Measurements from ENCODE around the gene DNAJB14. TPM values are rescaled to one million over a fixed set of nuclear protein-coding genes. Genes with fewer than 3 reads are reported as not detected.

The DNAJB14 gene
- 10 to 100 TPM; 47.1 to 53.1 TPM for total RNA-seq

- Mint-ChIP-seq H3K4me3 (peak within 1 kb of the TSS; percentile 99), H3K9me3 (peaks cover 10% of the 10 kb centered on the region), H3K27me3 (no peaks in the 10 kb centered on the region), H3K36me3 (ENCODE audit: low read depth) (peaks cover 30% of the 10 kb centered on the region), H3K27ac (peak within 1 kb of the TSS; percentile 97), H3K4me1 (peaks cover 46% of the 10 kb centered on the region)
- ChIA-PET CTCF (interaction anchor here (0.6 to 3.1 kb wide), 7 partner anchors 8 to 386 kb away, joined by 3 to 13 read pairs (median 4); partner anchors contain the start of genes DAPP1 and TRMT10A), POLR2A (interaction anchor here (0.5 to 2.3 kb wide), 5 partner anchors 49 to 147 kb away, joined by 3 to 12 read pairs (median 4); partner anchors contain the start of genes DAPP1 and LAMTOR3)
- DNase-seq = peak; percentile 81
These were observed at the start of gene DNAJB14 for GRCh38 chr4:99946356-99947189. TSS of gene DNAJB14 (minus strand) at chr4:99946618. CDS start at chr4:99946571, 47 bp downstream.

GRCh38 chr4:99991741-99992140, 45.3 kb upstream of the DNAJB14 start:
- DNase-seq = no peak
- H3K4me1 Mint-ChIP-seq = no peaks in the 10 kb centered on the region
- POLR2A ChIA-PET = no interaction called here
- CTCF ChIA-PET = no interaction called here
- no peaks in the 10 kb centered on the region for H3K9me3 Mint-ChIP-seq
- no peaks in the 10 kb centered on the region for H3K36me3 Mint-ChIP-seq (ENCODE audit: low read depth)
- H3K27me3 Mint-ChIP-seq = peaks cover 6% of the 10 kb centered on the region
- H3K4me3 Mint-ChIP-seq = no peak overlapping the region
- H3K27ac Mint-ChIP-seq = no peak overlapping the region

- ChIA-PET POLR2A (no interaction called here), CTCF (interaction anchor here (1.0 kb wide), 1 partner anchor 109 kb away, joined by 4 read pairs; no protein-coding TSS in a partner anchor)
- no peak overlapping the region for H3K4me3 Mint-ChIP-seq
- no peaks in the 10 kb centered on the region for H3K9me3 Mint-ChIP-seq
- H3K27ac Mint-ChIP-seq = no peak overlapping the region
- H3K27me3 Mint-ChIP-seq = peaks cover 9% of the 10 kb centered on the region
- no peaks in the 10 kb centered on the region for H3K36me3 Mint-ChIP-seq (ENCODE audit: low read depth)
- H3K4me1 Mint-ChIP-seq = no peaks in the 10 kb centered on the region
- DNase-seq = no peak
These were observed 41.3 kb upstream of the DNAJB14 start for GRCh38 chr4:99987681-99988080.

- Mint-ChIP-seq H3K36me3 (ENCODE audit: low read depth) (no peaks in the 10 kb centered on the region), H3K4me1 (no peaks in the 10 kb centered on the region), H3K9me3 (no peaks in the 10 kb centered on the region), H3K27me3 (peaks cover 9% of the 10 kb centered on the region), H3K27ac (no peak overlapping the region), H3K4me3 (no peak overlapping the region)
- no peak for DNase-seq
- ChIA-PET CTCF (no interaction called here), POLR2A (no interaction called here)
These were observed 40.4 kb upstream of the DNAJB14 start for GRCh38 chr4:99986792-99987191.

- H3K4me1 Mint-ChIP-seq = no peaks in the 10 kb centered on the region
- POLR2A ChIA-PET = no interaction called here
- H3K4me3 Mint-ChIP-seq = no peak overlapping the region
- H3K27me3 Mint-ChIP-seq = peaks cover 12% of the 10 kb centered on the region
- peaks cover 2% of the 10 kb centered on the region for H3K9me3 Mint-ChIP-seq
- no peak overlapping the region for H3K27ac Mint-ChIP-seq
- no peak for DNase-seq
- CTCF ChIA-PET = no interaction called here
- H3K36me3 Mint-ChIP-seq (ENCODE audit: low read depth) = no peaks in the 10 kb centered on the region
These were observed 37.0 kb upstream of the DNAJB14 start for GRCh38 chr4:99983289-99983943.

- peaks cover 19% of the 10 kb centered on the region for H3K27me3 Mint-ChIP-seq
- no peaks in the 10 kb centered on the region for H3K36me3 Mint-ChIP-seq (ENCODE audit: low read depth)
- H3K4me1 Mint-ChIP-seq = no peaks in the 10 kb centered on the region
- CTCF ChIA-PET = no interaction called here
- POLR2A ChIA-PET = no interaction called here
- no peak overlapping the region for H3K4me3 Mint-ChIP-seq
- peaks cover 3% of the 10 kb centered on the region for H3K9me3 Mint-ChIP-seq
- H3K27ac Mint-ChIP-seq = no peak overlapping the region
- DNase-seq = no peak
These were observed 33.5 kb upstream of the DNAJB14 start for GRCh38 chr4:99979872-99980271.

GRCh38 chr4:99971453-99972111, 25.2 kb upstream of the DNAJB14 start:
- Mint-ChIP-seq H3K9me3 (peaks cover 3% of the 10 kb centered on the region), H3K4me3 (no peak overlapping the region), H3K27ac (no peak overlapping the region), H3K36me3 (ENCODE audit: low read depth) (no peaks in the 10 kb centered on the region), H3K27me3 (peaks cover 18% of the 10 kb centered on the region), H3K4me1 (peaks cover 2% of the 10 kb centered on the region)
- CTCF ChIA-PET = no interaction called here
- DNase-seq = no peak
- POLR2A ChIA-PET = no interaction called here

GRCh38 chr4:99968330-99968729, 21.9 kb upstream of the DNAJB14 start:
- Mint-ChIP-seq H3K27me3 (peaks cover 12% of the 10 kb centered on the region), H3K4me1 (peaks cover 22% of the 10 kb centered on the region), H3K4me3 (no peak overlapping the region), H3K27ac (no peak overlapping the region), H3K9me3 (no peaks in the 10 kb centered on the region), H3K36me3 (ENCODE audit: low read depth) (no peaks in the 10 kb centered on the region)
- POLR2A ChIA-PET = no interaction called here
- no peak for DNase-seq
- CTCF ChIA-PET = no interaction called here

GRCh38 chr4:99966692-99967091, 20.3 kb upstream of the DNAJB14 start:
- POLR2A ChIA-PET = no interaction called here
- Mint-ChIP-seq H3K27ac (no peak overlapping the region), H3K27me3 (peaks cover 12% of the 10 kb centered on the region), H3K9me3 (no peaks in the 10 kb centered on the region), H3K4me1 (peaks cover 22% of the 10 kb centered on the region), H3K36me3 (ENCODE audit: low read depth) (no peaks in the 10 kb centered on the region), H3K4me3 (no peak overlapping the region)
- no peak for DNase-seq
- CTCF ChIA-PET = no interaction called here

- H3K27me3 Mint-ChIP-seq = peaks cover 14% of the 10 kb centered on the region
- H3K4me3 Mint-ChIP-seq = no peak overlapping the region
- ChIA-PET CTCF (interaction anchor here (0.6 kb wide), 1 partner anchor 17 kb away, joined by 3 read pairs; no protein-coding TSS in a partner anchor), POLR2A (interaction anchor here (1.1 kb wide), 1 partner anchor 15 kb away, joined by 4 read pairs; the partner anchor contains the start of gene H2AZ1)
- no peaks in the 10 kb centered on the region for H3K36me3 Mint-ChIP-seq (ENCODE audit: low read depth)
- peaks cover 22% of the 10 kb centered on the region for H3K4me1 Mint-ChIP-seq
- DNase-seq = peak; percentile 17
- H3K27ac Mint-ChIP-seq = peak overlapping the region; percentile 16
- no peaks in the 10 kb centered on the region for H3K9me3 Mint-ChIP-seq
These were observed 19.4 kb upstream of the DNAJB14 start for GRCh38 chr4:99965674-99966350.

GRCh38 chr4:99965173-99965572, 18.8 kb upstream of the DNAJB14 start:
- no peaks in the 10 kb centered on the region for H3K36me3 Mint-ChIP-seq (ENCODE audit: low read depth)
- H3K27ac Mint-ChIP-seq = no peak overlapping the region
- H3K27me3 Mint-ChIP-seq = peaks cover 16% of the 10 kb centered on the region
- peaks cover 22% of the 10 kb centered on the region for H3K4me1 Mint-ChIP-seq
- ChIA-PET CTCF (no interaction called here), POLR2A (interaction anchor here (1.1 kb wide), 1 partner anchor 15 kb away, joined by 4 read pairs; the partner anchor contains the start of gene H2AZ1)
- no peak overlapping the region for H3K4me3 Mint-ChIP-seq
- DNase-seq = no peak
- H3K9me3 Mint-ChIP-seq = no peaks in the 10 kb centered on the region

GRCh38 chr4:99961711-99962110, 15.3 kb upstream of the DNAJB14 start:
- H3K9me3 Mint-ChIP-seq = peaks cover 8% of the 10 kb centered on the region
- POLR2A ChIA-PET = no interaction called here

More at GRCh38 chr4:99961711-99962110, 15.3 kb upstream of the DNAJB14 start:
- Mint-ChIP-seq H3K36me3 (ENCODE audit: low read depth) (peaks cover 6% of the 10 kb centered on the region), H3K27me3 (peaks cover 12% of the 10 kb centered on the region), H3K27ac (no peak overlapping the region), H3K4me3 (no peak overlapping the region), H3K4me1 (peaks cover 21% of the 10 kb centered on the region)
- DNase-seq = no peak
- CTCF ChIA-PET = interaction anchor here (1.0 kb wide), 1 partner anchor 10 kb away, joined by 3 read pairs; no protein-coding TSS in a partner anchor
